ENCODE results near the gene C1orf174. TPM values are rescaled to one million over a fixed set of nuclear protein-coding genes. Genes with fewer than 3 reads are reported as not detected.

The C1orf174 gene
- total and polyA plus RNA-seq, 2 of the 4 experiments (the other 2 are of a cell fraction), result 26.7 to 45.7 TPM

GRCh38 chr1:3907621-3908165 lies 7.6 kb upstream of the C1orf174 start:
- intact Hi-C loops (cut with micrococcal nuclease) (no loop called here), dilution Hi-C loops (cut with HindIII; ENCODE audit: low sequenced_read_pairs, unreplicated experiment) (no loop called here), in situ Hi-C loops (cut with MboI; ENCODE audit: low sequenced_read_pairs) (loop anchor here (25.0 kb wide), 1 partner anchor 2005 kb away; no protein-coding TSS in a partner anchor)
- H3K4me1 ChIP-seq (ENCODE audit: control insufficient read depth, insufficient read depth, low read length), result no peaks in the 10 kb centered on the region
- H2AK5ac ChIP-seq (ENCODE audit: low read depth, low read length), result no peak overlapping the region
- H3K4ac ChIP-seq (ENCODE audit: low read depth, low read length), result no peak overlapping the region
- H3K36me3 ChIP-seq (ENCODE audit: control insufficient read depth, insufficient read depth, low read length), result no peaks in the 10 kb centered on the region
- H4K5ac ChIP-seq (ENCODE audit: low read depth, low read length), result no peak overlapping the region
- no TSS peak for BruUV-seq (replicated peaks)
- no peak overlapping the region for H3K23ac ChIP-seq (ENCODE audit: low read depth, low read length)
- H2BK20ac ChIP-seq (ENCODE audit: low read depth, low read length), result no peak overlapping the region
- no peak overlapping the region for H3K56ac ChIP-seq (ENCODE audit: extremely low read depth, insufficient read depth, low read length)
- ATAC-seq (ENCODE audit: low read depth) (no peak), DNase-seq (no peak)
- no peak overlapping the region for H2BK5ac ChIP-seq (ENCODE audit: low read depth, low read length, poor library complexity, severe bottlenecking)
- no peaks in the 10 kb centered on the region for H3K79me1 ChIP-seq (ENCODE audit: low read depth in 1 of 2, low read length in 2 of 2)
- H3K9me1 ChIP-seq (ENCODE audit: insufficient read depth, low read length), result no peaks in the 10 kb centered on the region
- peaks cover 7% of the 10 kb centered on the region; the same call in 1 of the 2 replicates for H3K27me3 ChIP-seq (ENCODE audit: control insufficient read depth, insufficient read depth, low read length)
- no peak overlapping the region for H3K18ac ChIP-seq (ENCODE audit: low read depth, low read length)
- ChIA-PET POLR2A (ENCODE audit: unreplicated experiment) (no interaction called here), CTCF (no interaction called here)
- no peak overlapping the region for H3K4me3 ChIP-seq (ENCODE audit: insufficient read depth, low read depth, low read length)
- no peak overlapping the region for H2AFZ ChIP-seq (replicated peaks; ENCODE audit: low read length, poor library complexity)
- H3K9me3 ChIP-seq (ENCODE audit: control insufficient read depth, insufficient read depth, low read length), result no peaks in the 10 kb centered on the region
- no peak overlapping the region for H4K91ac ChIP-seq (ENCODE audit: insufficient read depth, low read depth, low read length)
- H3K14ac ChIP-seq (replicated peaks; ENCODE audit: low read depth, low read length), result no peak overlapping the region
- no peak overlapping the region for H2AK9ac ChIP-seq (replicated peaks; ENCODE audit: low read depth, low read length, poor library complexity)
- H4K20me1 ChIP-seq (ENCODE audit: insufficient read depth, low read length), result no peaks in the 10 kb centered on the region
- WGBS, 2 experiments (ENCODE audit: extremely low coverage in 2 of 2, insufficient read length in 1 of 2), result 71% methylated on average over 18 of the region's 22 CpGs; no CpG with 5 or more reads in 1 of the 2 experiments
- H4K8ac ChIP-seq (ENCODE audit: low read depth in 2 of 2, low read length in 2 of 2), result no peak overlapping the region
- H2BK120ac ChIP-seq (ENCODE audit: low read depth, low read length), result no peak overlapping the region
- no peak overlapping the region for H3K4me2 ChIP-seq (ENCODE audit: low read depth, low read length)
- H3K9ac ChIP-seq (ENCODE audit: low read depth, low read length), result no peak overlapping the region
- no peak overlapping the region for H3K27ac ChIP-seq (ENCODE audit: insufficient read depth, low read length)
- no peak for TF ChIP-seq ELK1 (IDR thresholded peaks at IDR 0.05; ENCODE audit: borderline replicate concordance, low read depth, low read length)
- no peak for TF ChIP-seq MAZ (IDR thresholded peaks at IDR 0.05; ENCODE audit: borderline replicate concordance, low read depth, low read length)
- no peak for TF ChIP-seq MXI1 (IDR thresholded peaks at IDR 0.05; ENCODE audit: borderline replicate concordance, low read depth, low read length)
- TF ChIP-seq POLR2A (IDR thresholded peaks at IDR 0.05; ENCODE audit: low read depth, low read length), result no peak
- TF ChIP-seq RFX5 (IDR thresholded peaks at IDR 0.05; ENCODE audit: low read depth, low read length), result no peak
- TF ChIP-seq FOS (IDR thresholded peaks at IDR 0.05; ENCODE audit: low read depth, low read length), result no peak
- no peak for TF ChIP-seq CTCF (conservative IDR thresholded peaks at IDR 0.05; ENCODE audit: low read depth, low read length)
- TF ChIP-seq RAD21 (IDR thresholded peaks at IDR 0.05; ENCODE audit: low read length), result no peak
- TF ChIP-seq MAFK (IDR thresholded peaks at IDR 0.05; ENCODE audit: low read depth, low read length), result no peak
- no peak for TF ChIP-seq SMC3 (IDR thresholded peaks at IDR 0.05; ENCODE audit: low read depth, low read length)
- TF ChIP-seq CEBPB (IDR thresholded peaks at IDR 0.05; ENCODE audit: low read depth, low read length), result no peak
- TF ChIP-seq NFE2L2 (IDR thresholded peaks at IDR 0.05; ENCODE audit: low read depth, low read length), result no peak
- no peak for TF ChIP-seq USF2 (IDR thresholded peaks at IDR 0.05; ENCODE audit: low read depth, low read length)
- no peak for TF ChIP-seq RCOR1 (IDR thresholded peaks at IDR 0.05; ENCODE audit: insufficient replicate concordance, low read length)
- no peak for TF ChIP-seq CHD1 (IDR thresholded peaks at IDR 0.05; ENCODE audit: low read depth, low read length)
- no peak for TF ChIP-seq BHLHE40 (IDR thresholded peaks at IDR 0.05; ENCODE audit: low read depth, low read length)
- H2BK15ac ChIP-seq (ENCODE audit: low read depth, low read length), result no peak overlapping the region

Data from IMR-90 (cell line).